Activated naive CD8-positive, alpha-beta T cell treated with anti-CD3 and anti-CD28 coated beads, Interleukin-2, amount 10 ng/mL, durations not matched to agents 7 days and 5 days (primary cell): ENCODE data around the gene RIPK3. TPM values are rescaled to one million over a fixed set of nuclear protein-coding genes. Genes with fewer than 3 reads are reported as not detected.

Source experiments
- ATAC-seq: fragments of 150-1000 bp; cut with Tn5 transposase; one replicate; pipeline ENCODE4 v1.10.0; 2021; ENCODE audit warnings: low read depth, moderate library complexity
- POLR2A ChIA-PET: fragments of 350-600 bp; sonication (Branson Sonifier 250); formaldehyde crosslinking; loops from one replicate; lab custom pipeline; 2021; ENCODE audit warnings: antibody characterized with exemption; lab: Charles Lee
- DNase-seq: peaks from one replicate; pipeline ENCODE4 v3.0.0; 2021
- H3K27ac Mint-ChIP-seq: one replicate; pipeline ENCODE4 v1.8.0; 2022; ENCODE audit warnings: mild to moderate bottlenecking, mixed read lengths
- H3K27me3 Mint-ChIP-seq: one replicate; pipeline ENCODE4 v1.8.0; 2022; ENCODE audit warnings: mild to moderate bottlenecking, moderate library complexity, mixed read lengths
- H3K36me3 Mint-ChIP-seq: one replicate; pipeline ENCODE4 v1.8.0; 2021; ENCODE audit warnings: mild to moderate bottlenecking, mixed read lengths
- H3K4me1 Mint-ChIP-seq: one replicate; pipeline ENCODE4 v1.8.0; 2021; ENCODE audit warnings: mixed read lengths
- H3K4me3 Mint-ChIP-seq: one replicate; pipeline ENCODE4 v1.8.0; 2022; ENCODE audit warnings: mild to moderate bottlenecking, moderate library complexity, mixed read lengths
- H3K9me3 Mint-ChIP-seq: one replicate; pipeline ENCODE4 v1.8.0; 2021; ENCODE audit warnings: mixed read lengths
- total RNA-seq, 2 experiments: library from RNA; stranded (reverse); gene quantifications; one replicate each; pipeline ENCODE4 v1.2.3, GENCODE V29; 2021

The RIPK3 gene
- total RNA-seq, 2 experiments from 2014 or later = 41.1 to 43.7 TPM

DNA sequence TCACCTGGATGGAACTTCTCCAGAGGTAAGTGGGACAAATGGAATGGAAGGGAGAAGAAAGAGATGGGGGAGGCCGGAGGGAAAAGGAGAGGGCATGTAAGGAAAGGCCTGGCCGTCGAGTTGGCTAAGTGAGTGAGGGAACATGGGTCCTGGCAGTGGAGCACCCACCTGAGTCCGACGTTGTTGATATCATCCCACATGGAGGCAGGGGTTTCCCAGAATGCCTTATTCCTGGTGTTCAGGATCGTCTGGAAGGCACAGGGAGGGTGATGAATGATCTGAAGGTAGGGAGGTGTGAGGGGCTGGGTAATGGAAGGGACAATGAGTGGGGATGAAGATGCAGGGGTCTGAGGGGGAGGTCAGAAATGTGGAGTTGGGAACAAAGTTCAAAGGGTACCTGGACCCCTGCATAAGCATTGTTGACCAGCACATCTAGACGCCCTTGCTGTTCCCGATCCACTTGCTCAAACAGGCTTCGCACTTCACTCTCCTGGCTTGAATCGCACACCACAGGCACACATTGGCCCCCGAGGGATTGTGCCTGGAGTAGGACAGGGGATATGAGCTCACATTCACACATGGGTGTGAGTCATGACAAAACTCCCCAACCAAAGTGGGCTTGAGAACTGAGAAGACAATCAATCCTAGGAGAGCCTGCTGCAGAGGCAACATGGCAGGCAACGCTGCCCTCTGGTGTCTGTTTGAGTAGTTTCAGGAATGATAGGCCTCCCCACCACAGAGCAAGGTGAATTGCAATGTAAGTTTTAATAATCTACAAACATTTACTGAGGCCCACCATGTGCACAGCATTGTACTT, 43.2 kb downstream of the RIPK3 start:
- Mint-ChIP-seq H3K36me3 (peaks cover 29% of the 10 kb centered on the region), H3K27me3 (no peaks in the 10 kb centered on the region), H3K4me3 (peak overlapping the region; percentile 65), H3K9me3 (no peaks in the 10 kb centered on the region), H3K27ac (peak overlapping the region; percentile 94), H3K4me1 (peaks cover 44% of the 10 kb centered on the region)
- POLR2A ChIA-PET = interaction anchor here (1.0 to 6.6 kb wide), 11 partner anchors 11 to 161 kb away, joined by 3 to 76 read pairs (median 7); partner anchors contain the start of genes CHMP4A, CIDEB, LTB4R and LTB4R2
- DNase-seq (peak; percentile 66), ATAC-seq (peak; percentile 55)

DNA sequence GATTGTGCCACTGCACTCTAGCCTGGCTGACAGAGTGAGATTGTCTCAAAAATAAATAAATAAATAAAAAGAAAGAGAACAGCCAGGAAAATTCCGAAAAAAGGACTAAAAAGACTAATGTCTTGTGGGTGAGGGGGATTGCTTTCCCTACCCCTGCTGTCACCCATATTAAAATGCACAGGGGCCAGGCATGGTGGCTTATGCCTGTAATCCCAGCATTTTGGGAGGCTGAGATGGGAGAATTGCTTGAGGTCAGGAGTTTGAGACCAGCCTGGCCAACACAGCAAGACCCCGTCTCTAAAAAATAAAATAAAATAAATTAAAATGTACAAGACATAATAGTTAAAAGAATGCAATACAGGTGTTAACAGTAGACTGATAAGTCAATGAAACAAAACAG, 46.3 kb downstream of the RIPK3 start:
- H3K4me3 Mint-ChIP-seq = no peak overlapping the region
- H3K27ac Mint-ChIP-seq = no peak overlapping the region
- no peaks in the 10 kb centered on the region for H3K9me3 Mint-ChIP-seq
- H3K27me3 Mint-ChIP-seq = peaks cover 3% of the 10 kb centered on the region
- peaks cover 46% of the 10 kb centered on the region for H3K4me1 Mint-ChIP-seq
- POLR2A ChIA-PET = interaction anchor here (1.0 to 6.9 kb wide), 2 partner anchors 14 to 51 kb away, joined by 3 to 58 read pairs; partner anchors contain the start of gene TINF2
- ATAC-seq (no peak), DNase-seq (no peak)
- H3K36me3 Mint-ChIP-seq = peaks cover 43% of the 10 kb centered on the region

DNA sequence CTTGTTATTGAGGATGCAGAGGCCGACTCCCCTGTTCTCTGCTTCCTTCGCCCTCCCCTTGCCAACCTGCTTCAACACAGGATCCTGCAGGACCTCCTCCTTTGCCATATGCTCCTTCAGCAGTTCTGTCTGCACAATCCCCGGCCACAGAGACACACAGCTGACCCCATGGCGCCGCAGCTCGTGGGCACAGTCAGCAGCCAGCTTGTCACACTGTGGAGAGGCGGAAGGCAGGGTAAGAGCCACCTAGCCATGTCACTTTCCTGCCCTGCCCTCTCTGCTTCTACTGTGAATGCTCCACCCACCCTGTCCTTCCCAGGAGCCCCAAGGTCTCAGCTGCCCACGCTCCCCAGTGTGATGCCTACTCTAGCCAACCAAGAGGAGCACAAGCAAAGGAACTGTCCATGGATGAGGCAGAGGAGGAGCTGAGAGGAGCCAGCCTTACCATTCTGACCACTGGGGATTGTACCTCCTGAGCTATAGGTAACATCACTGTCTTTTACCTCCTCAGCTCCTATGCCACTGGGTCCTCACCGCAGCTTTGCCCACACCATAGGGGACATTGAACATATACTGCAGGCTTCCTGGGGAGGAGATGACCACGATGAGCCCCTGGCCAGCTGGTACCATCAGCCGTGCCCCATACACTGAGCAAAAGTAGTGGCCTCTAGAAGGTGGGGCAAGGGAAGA, 47.5 kb downstream of the RIPK3 start:
- Mint-ChIP-seq H3K4me3 (no peak overlapping the region), H3K4me1 (peaks cover 48% of the 10 kb centered on the region), H3K9me3 (no peaks in the 10 kb centered on the region), H3K27ac (no peak overlapping the region), H3K27me3 (peaks cover 9% of the 10 kb centered on the region), H3K36me3 (peaks cover 44% of the 10 kb centered on the region)
- POLR2A ChIA-PET = interaction anchor here (0.5 to 6.9 kb wide), 6 partner anchors 13 to 80 kb away, joined by 3 to 58 read pairs (median 4); partner anchors contain the start of genes CHMP4A, RABGGTA and TINF2
- ATAC-seq (no peak), DNase-seq (no peak)

DNA sequence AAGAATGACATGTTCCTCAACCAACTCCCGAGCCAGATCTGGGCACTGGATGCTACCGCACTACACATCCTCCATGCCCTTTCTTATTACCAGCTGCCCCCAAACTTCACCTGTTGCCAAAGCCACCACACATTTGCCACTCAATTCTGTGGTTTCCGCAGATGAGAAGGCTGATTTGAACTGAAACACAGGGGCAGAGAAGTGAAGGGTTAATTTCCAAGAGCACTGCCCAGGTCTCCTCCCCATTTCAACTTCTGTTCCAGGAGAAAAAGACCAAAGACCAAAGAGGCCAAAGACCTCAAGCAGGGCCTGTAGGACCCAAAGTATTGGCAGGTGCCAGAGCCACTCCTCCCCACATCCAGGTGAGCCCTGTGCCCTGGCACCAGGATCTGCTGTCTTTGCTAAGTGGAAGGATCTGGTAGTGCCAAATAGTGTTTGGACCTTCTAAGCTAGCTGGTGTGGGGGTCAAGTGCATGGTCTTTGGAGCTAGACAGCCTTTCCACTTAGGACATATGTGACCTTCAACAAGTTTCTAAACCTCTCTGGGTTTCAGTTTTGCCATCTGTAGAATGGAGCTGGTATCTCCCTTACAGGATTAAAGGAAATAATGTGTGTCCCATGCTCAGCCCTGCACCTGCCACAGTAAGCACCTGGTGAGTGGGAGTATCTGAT, 48.2 kb downstream of the RIPK3 start:
- H3K36me3 Mint-ChIP-seq = peaks cover 42% of the 10 kb centered on the region
- no peak overlapping the region for H3K27ac Mint-ChIP-seq
- no peak overlapping the region for H3K4me3 Mint-ChIP-seq
- DNase-seq (no peak), ATAC-seq (no peak)
- no peaks in the 10 kb centered on the region for H3K9me3 Mint-ChIP-seq
- H3K4me1 Mint-ChIP-seq = peaks cover 41% of the 10 kb centered on the region
- peaks cover 14% of the 10 kb centered on the region for H3K27me3 Mint-ChIP-seq
- POLR2A ChIA-PET = interaction anchor here (0.6 to 6.9 kb wide), 4 partner anchors 12 to 49 kb away, joined by 3 to 58 read pairs (median 12); partner anchors contain the start of genes RABGGTA and TINF2

DNA sequence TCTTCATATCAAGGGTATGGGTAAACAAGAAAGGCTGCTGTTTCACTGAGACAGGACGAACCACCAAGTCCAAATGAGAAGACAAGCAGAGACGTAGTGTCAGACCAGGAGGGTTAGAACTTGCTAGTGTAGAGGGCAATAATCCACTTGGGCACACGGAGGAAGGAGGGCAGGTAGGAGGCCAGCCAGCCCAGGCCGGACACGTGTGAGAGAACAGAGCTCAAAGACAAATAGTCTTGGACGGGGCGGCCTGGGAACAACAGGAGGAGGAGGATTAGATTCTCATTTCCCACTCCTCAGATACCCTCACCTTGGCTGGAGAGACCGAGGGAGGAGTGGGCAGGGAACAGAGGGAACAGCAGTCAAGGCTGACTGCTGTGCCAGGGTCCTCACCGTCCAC, 49.0 kb downstream of the RIPK3 start:
- DNase-seq (no peak), ATAC-seq (no peak)
- peaks cover 18% of the 10 kb centered on the region for H3K27me3 Mint-ChIP-seq
- H3K4me3 Mint-ChIP-seq = no peak overlapping the region
- POLR2A ChIA-PET = interaction anchor here (0.5 to 6.9 kb wide), 8 partner anchors 9 to 193 kb away, joined by 3 to 58 read pairs (median 10); partner anchors contain the start of genes CBLN3, DHRS1, KHNYN and NOP9
- H3K36me3 Mint-ChIP-seq = peaks cover 37% of the 10 kb centered on the region
- no peak overlapping the region for H3K27ac Mint-ChIP-seq
- H3K9me3 Mint-ChIP-seq = no peaks in the 10 kb centered on the region
- peaks cover 33% of the 10 kb centered on the region for H3K4me1 Mint-ChIP-seq

DNA sequence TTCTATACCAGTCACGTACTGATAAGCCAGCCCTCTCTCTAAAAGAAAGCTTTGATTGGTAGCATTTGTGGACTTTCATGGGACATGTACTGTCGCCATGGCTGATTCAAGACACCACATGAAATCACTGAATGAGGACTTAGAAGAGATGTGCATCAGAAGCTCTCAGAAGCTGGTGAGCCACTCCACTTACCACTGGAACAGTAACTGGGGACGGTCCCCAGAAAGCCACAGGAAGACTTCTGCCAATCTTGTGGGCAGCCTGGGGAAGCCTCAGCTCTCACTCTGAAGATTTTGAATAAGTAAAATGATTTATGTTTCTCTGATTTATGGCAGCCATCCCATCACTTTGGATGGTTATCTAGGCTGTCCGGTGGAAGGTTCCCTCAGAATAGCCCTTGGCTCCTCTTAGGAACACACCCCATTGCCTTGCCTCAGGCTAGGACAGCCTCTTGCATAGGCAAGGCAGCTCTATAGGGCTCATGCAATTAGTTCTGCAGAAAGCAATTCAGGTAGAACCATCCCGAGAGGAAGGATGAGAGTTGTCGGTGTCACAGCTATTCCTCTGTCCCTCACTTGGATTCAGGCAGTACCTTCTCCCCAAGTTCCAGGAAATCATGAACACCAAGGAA, 50.0 kb downstream of the RIPK3 start:
- Mint-ChIP-seq H3K4me3 (peak overlapping the region; percentile 41), H3K27me3 (peaks cover 18% of the 10 kb centered on the region), H3K4me1 (peaks cover 32% of the 10 kb centered on the region), H3K27ac (no peak overlapping the region), H3K36me3 (peaks cover 32% of the 10 kb centered on the region), H3K9me3 (no peaks in the 10 kb centered on the region)
- DNase-seq = peak; percentile 67
- peak; percentile 97 for ATAC-seq
- POLR2A ChIA-PET = interaction anchor here (0.9 to 6.9 kb wide), 9 partner anchors 10 to 140 kb away, joined by 3 to 58 read pairs (median 13); partner anchors contain the start of genes CBLN3, DHRS1, KHNYN and NOP9

DNA sequence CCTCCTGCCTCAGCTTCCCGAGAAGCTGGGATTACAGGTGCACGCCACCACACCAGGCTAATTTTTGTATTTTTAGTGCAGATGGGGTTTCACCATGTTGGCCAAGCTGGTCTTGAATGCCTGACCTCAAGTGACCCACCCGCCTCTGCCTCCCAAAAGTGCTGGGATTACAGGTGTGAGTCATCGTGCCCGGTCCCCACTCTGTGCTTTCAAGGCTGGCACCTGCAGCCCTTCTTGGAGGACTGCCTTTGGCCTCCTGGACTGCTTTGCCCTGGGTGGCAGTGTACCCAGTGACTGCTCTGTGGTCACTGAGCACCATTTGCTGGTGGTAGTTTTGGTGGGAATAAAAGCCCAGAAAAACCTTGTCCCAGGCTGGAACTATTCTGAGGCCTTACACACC, 52.8 kb downstream of the RIPK3 start:
- Mint-ChIP-seq H3K27me3 (peaks cover 20% of the 10 kb centered on the region), H3K27ac (no peak overlapping the region), H3K4me1 (peaks cover 29% of the 10 kb centered on the region), H3K9me3 (no peaks in the 10 kb centered on the region), H3K4me3 (no peak overlapping the region), H3K36me3 (peaks cover 22% of the 10 kb centered on the region)
- DNase-seq (no peak), ATAC-seq (no peak)
- POLR2A ChIA-PET = no interaction called here

Other genes starting within 250 kb of the RIPK3 start
- gene PCK2, start 245.7 kb downstream of the RIPK3 start, total RNA-seq = 10 to 100 TPM; 47.4 to 50.6 TPM
- 100 to 1,000 TPM; 100 to 105 TPM for gene DCAF11, start 225.2 kb downstream of the RIPK3 start, total RNA-seq
- 1 to 10 TPM; 3.3 to 3.4 TPM for gene NRL, start 225.0 kb downstream of the RIPK3 start, total RNA-seq
- 1 to 10 TPM; 1.3 to 1.7 TPM for gene FITM1, start 209.3 kb downstream of the RIPK3 start, total RNA-seq
- gene PSME1, start 203.8 kb downstream of the RIPK3 start, total RNA-seq = 100 to 1,000 TPM; 430 to 443 TPM
- 10 to 100 TPM; 41.6 to 43.9 TPM for gene EMC9, start 198.4 kb downstream of the RIPK3 start, total RNA-seq
- gene PSME2, start 193.4 kb downstream of the RIPK3 start, total RNA-seq = 100 to 1,000 TPM; 406 to 414 TPM
- gene RNF31, start 192.5 kb downstream of the RIPK3 start, total RNA-seq = 100 to 1,000 TPM; 131 to 153 TPM
- 100 to 1,000 TPM; 234 to 252 TPM for gene IRF9, start 178.7 kb downstream of the RIPK3 start, total RNA-seq
- 10 to 100 TPM; 55.1 to 60.7 TPM for gene REC8, start 167.9 kb downstream of the RIPK3 start, total RNA-seq
- gene IPO4, start 151.2 kb downstream of the RIPK3 start, total RNA-seq = 10 to 100 TPM; 32.2 to 33.0 TPM
- gene TM9SF1, start 144.6 kb downstream of the RIPK3 start, total RNA-seq = 10 to 100 TPM; 28.9 to 29.6 TPM
- under 1 TPM; 0.43 to 0.53 TPM for gene TSSK4, start 134.3 kb downstream of the RIPK3 start, total RNA-seq
- gene CHMP4A, start 126.5 kb downstream of the RIPK3 start, total RNA-seq = 10 to 100 TPM; 93.6 to 97.8 TPM
- gene MDP1, start 123.9 kb downstream of the RIPK3 start, total RNA-seq = 10 to 100 TPM; 11.9 to 15.4 TPM
- gene NEDD8, start 107.6 kb downstream of the RIPK3 start, total RNA-seq = 100 to 1,000 TPM; 179 to 196 TPM
- 10 to 100 TPM; 76.6 to 82.2 TPM for gene GMPR2, start 107.1 kb downstream of the RIPK3 start, total RNA-seq
- 100 to 1,000 TPM; 122 to 124 TPM for gene TINF2, start 97.4 kb downstream of the RIPK3 start, total RNA-seq
- gene TGM1, start 76.8 kb downstream of the RIPK3 start, total RNA-seq = 1 to 10 TPM; 5.7 to 5.8 TPM
- gene RABGGTA, start 68.4 kb downstream of the RIPK3 start, total RNA-seq = 10 to 100 TPM; 42.1 to 48.8 TPM
- 10 to 100 TPM; 36.0 to 41.9 TPM for gene DHRS1, start 40.2 kb downstream of the RIPK3 start, total RNA-seq
- 10 to 100 TPM; 28.7 to 31.1 TPM for gene NOP9, start 40.1 kb downstream of the RIPK3 start, total RNA-seq
- gene CIDEB, start 32.0 kb downstream of the RIPK3 start, total RNA-seq = 10 to 100 TPM; 33.7 to 34.8 TPM
- gene LTB4R2, start 29.9 kb downstream of the RIPK3 start, total RNA-seq = 10 to 100 TPM; 19.4 to 21.2 TPM
- gene LTB4R, start 28.5 kb downstream of the RIPK3 start, total RNA-seq = 10 to 100 TPM; 27.0 to 27.8 TPM
- gene ADCY4, start 4.9 kb downstream of the RIPK3 start, total RNA-seq = 1 to 10 TPM; 4.4 to 6.3 TPM
- gene NFATC4, start 28.2 kb upstream of the RIPK3 start, total RNA-seq = not detected
- gene NYNRIN, start 59.0 kb upstream of the RIPK3 start, total RNA-seq = under 1 TPM; 0.34 to 0.42 TPM
- 1 to 10 TPM; 3.2 to 3.8 TPM for gene CBLN3, start 89.7 kb upstream of the RIPK3 start, total RNA-seq
- 100 to 1,000 TPM; 104 to 105 TPM for gene KHNYN, start 90.0 kb upstream of the RIPK3 start, total RNA-seq
- gene SDR39U1, start 102.8 kb upstream of the RIPK3 start, total RNA-seq = 10 to 100 TPM; 75.7 to 79.5 TPM
- gene CMA1, start 168.3 kb upstream of the RIPK3 start, total RNA-seq = under 1 TPM; 0.33 to 0.51 TPM
- not detected for gene CTSG, start 236.3 kb upstream of the RIPK3 start, total RNA-seq